B cell (primary cell): ENCODE measurements around the gene PEA15. TPM values are rescaled to one million over a fixed set of nuclear protein-coding genes. Genes with fewer than 3 reads are reported as not detected.

Experiments used
- ATAC-seq: fragments of 200-7000 bp; cut with Tn5 transposase; one replicate; pipeline ENCODE4 v1.10.0; 2021; ENCODE audit warnings: low read depth, mild to moderate bottlenecking, moderate number of reproducible peaks, moderate library complexity
- CTCF ChIA-PET: fragments of 350-600 bp; sonication (Branson Sonifier 250); formaldehyde crosslinking; loops from one replicate; lab custom pipeline; 2021; ENCODE audit warnings: antibody characterized with exemption, inconsistent platforms; lab: Charles Lee
- POLR2A ChIA-PET: fragments of 350-600 bp; sonication (Branson Sonifier 250); formaldehyde crosslinking; loops from one replicate; lab custom pipeline; 2021; ENCODE audit warnings: antibody characterized with exemption; lab: Charles Lee
- DNase-seq: peaks from one replicate; pipeline ENCODE4 v3.0.0; 2013
- H2AFZ ChIP-seq: 2 replicates; pipeline ENCODE4 v1.6.1; 2012; ENCODE audit warnings: mild to moderate bottlenecking, low read depth, low read length; ENCODE audit not compliant: insufficient read depth, poor library complexity, severe bottlenecking
- H3K27ac ChIP-seq, 2 donors: 1 replicate in 1 of 2; 2 replicates in 1 of 2; pipeline ENCODE4 v1.5.1; 2012 to 2013; ENCODE audit warnings: low read length in 2 of 2, mild to moderate bottlenecking in 2 of 2, moderate library complexity in 1 of 2
- H3K27me3 ChIP-seq, 4 experiments: fragments of 200-600 bp in 1 of 4; sonication (generic) in 1 of 4; replicated peaks in 1 of 4; 1 replicate in 2 of 4; 2 replicates in 2 of 4; pipeline versions ENCODE4 v1.6.1 to v1.7.0; 2013 to 2016; ENCODE audit warnings: low read length in 3 of 4, mild to moderate bottlenecking in 2 of 4, mixed read lengths in 1 of 4, moderate library complexity in 1 of 4; ENCODE audit not compliant: insufficient read depth in 4 of 4, control insufficient read depth in 3 of 4; ENCODE audit errors: control extremely low read depth in 1 of 4
- H3K36me3 ChIP-seq, 2 experiments: replicated peaks in 1 of 2; 1 replicate in 1 of 2; 2 replicates in 1 of 2; pipeline versions ENCODE4 v1.6.1 to v1.7.1; 2013; ENCODE audit warnings: low read length in 1 of 2; ENCODE audit not compliant: insufficient read depth in 2 of 2, control insufficient read depth in 1 of 2; ENCODE audit errors: control extremely low read depth in 1 of 2, extremely low read depth in 1 of 2
- H3K4me1 ChIP-seq, 2 donors: fragments of 200-600 bp in 1 of 2; sonication (generic) in 1 of 2; 1 replicate in 1 of 2; 2 replicates in 1 of 2; pipeline versions ENCODE4 v1.5.1 to v1.6.1; 2013 to 2017; ENCODE audit warnings: low read length in 2 of 2; ENCODE audit not compliant: control insufficient read depth in 2 of 2, insufficient read depth in 2 of 2
- H3K4me2 ChIP-seq: replicated peaks from 2 replicates; pipeline ENCODE3; 2012; ENCODE audit warnings: mild to moderate bottlenecking, low read depth, low read length; ENCODE audit not compliant: poor library complexity, severe bottlenecking
- H3K4me3 ChIP-seq, 5 experiments: fragments of 200-600 bp in 1 of 5; sonication (generic) in 1 of 5; 1 replicate in 3 of 5; 2 replicates in 2 of 5; pipeline versions ENCODE4 v1.5.1 to v1.7.0; 2011 to 2016; ENCODE audit warnings: low read length in 4 of 5, mild to moderate bottlenecking in 4 of 5, low read depth in 2 of 5, control low read depth in 1 of 5, moderate library complexity in 1 of 5; ENCODE audit not compliant: insufficient read depth in 1 of 5; ENCODE audit errors: control extremely low read depth in 1 of 5, extremely low read depth in 1 of 5
- H3K79me2 ChIP-seq: fragments of 200-600 bp; sonication (generic); one replicate; pipeline ENCODE4 v1.6.0; 2016; ENCODE audit warnings: low read length; ENCODE audit not compliant: control insufficient read depth, insufficient read depth
- H3K9ac ChIP-seq: fragments of 200-600 bp; sonication (generic); 2 replicates; pipeline ENCODE4 v1.6.1; 2017; ENCODE audit warnings: mild to moderate bottlenecking, low read length, moderate library complexity
- H3K9me3 ChIP-seq, 3 donors: one replicate each; pipeline versions ENCODE4 v1.6.1 to v1.7.1; 2013; ENCODE audit warnings: low read length in 2 of 3; ENCODE audit not compliant: control insufficient read depth in 2 of 3, insufficient read depth in 1 of 3; ENCODE audit errors: control extremely low read depth in 1 of 3
- H4K20me1 ChIP-seq: 2 replicates; pipeline ENCODE4 v1.6.0; 2012; ENCODE audit warnings: mild to moderate bottlenecking, low read length; ENCODE audit not compliant: insufficient read depth, control insufficient read depth, poor library complexity, severe bottlenecking
- H3K27ac Mint-ChIP-seq: one replicate; pipeline ENCODE4 v1.8.0; 2021; ENCODE audit warnings: mixed read lengths
- H3K27me3 Mint-ChIP-seq: one replicate; pipeline ENCODE4 v1.8.0; 2021; ENCODE audit warnings: mixed read lengths
- H3K4me1 Mint-ChIP-seq: one replicate; pipeline ENCODE4 v1.8.0; 2021; ENCODE audit warnings: mixed read lengths
- H3K4me3 Mint-ChIP-seq: one replicate; pipeline ENCODE4 v1.8.0; 2021; ENCODE audit warnings: mixed read lengths
- H3K9me3 Mint-ChIP-seq: one replicate; pipeline ENCODE4 v1.8.0; 2022; ENCODE audit warnings: mixed read lengths; ENCODE audit not compliant: insufficient read depth
- CTCF ChIP-seq: fragments of 200-600 bp; IDR thresholded peaks from one replicate; pipeline ENCODE4 v1.8.0; 2022; ENCODE audit warnings: antibody characterized with exemption, mild to moderate bottlenecking
- EZH2 ChIP-seq: IDR thresholded peaks from 2 replicates; pipeline ENCODE4 v1.6.1; 2012; ENCODE audit warnings: borderline replicate concordance, low read depth, mild to moderate bottlenecking, moderate library complexity, low read length; ENCODE audit not compliant: insufficient read depth, poor library complexity, severe bottlenecking
- WGBS: methylation state at CpG from one replicate; pipeline ENCODE4 v1.1.5; 2013; ENCODE audit warnings: missing lambda C conversion rate; ENCODE audit not compliant: insufficient coverage; 5-methylcytosine and 5-hydroxymethylcytosine counted together
- intact Hi-C: fragments of 100-400 bp; cut with micrococcal nuclease; formaldehyde crosslinking; loops from one replicate; pipeline ENCODE4 v1.10.0; 2022
- polyA plus RNA-seq: library from polyadenylated mRNA; depleted of rRNA; stranded (reverse); fragments of >200 nt; gene quantifications from 2 replicates; pipeline ENCODE4 v1.2.3, GENCODE V29; 2012
- total RNA-seq, 2 donors: library from RNA; stranded (reverse); fragments of 120-200 nt in 1 of 2; gene quantifications; 1 replicate in 1 of 2; 2 replicates in 1 of 2; pipeline versions ENCODE4 v1.2.3 to v1.2.4, GENCODE V29; 2013 to 2022

The PEA15 gene
- total and polyA plus RNA-seq, 2 donors (not counting 1 experiment from before 2014, with no cell fraction given), result 81.7 to 91.4 TPM

- 100% methylated on average over 4 of the region's 6 CpGs for WGBS
- no peaks in the 10 kb centered on the region for H3K9me3 ChIP-seq
- H3K9ac ChIP-seq, result no peak overlapping the region
- CTCF ChIA-PET, result interaction anchor here (0.6 to 2.3 kb wide), 5 partner anchors 34 to 164 kb away, joined by 3 to 7 read pairs (median 4); no protein-coding TSS in a partner anchor
- TF ChIP-seq EZH2 (no peak), CTCF (no peak)
- H4K20me1 ChIP-seq, result peaks cover under 1% of the 10 kb centered on the region
- H3K4me2 ChIP-seq, result no peak overlapping the region
- H3K27ac ChIP-seq, result no peak overlapping the region
- POLR2A ChIA-PET, result no interaction called here
- H3K79me2 ChIP-seq, result peaks cover 60% of the 10 kb centered on the region
- no peak for DNase-seq
- H3K4me3 Mint-ChIP-seq, result no peak overlapping the region
- H3K36me3 ChIP-seq, result peaks cover 5 to 25% of the 10 kb centered on the region in 2 experiments
- intact Hi-C loops, result no loop called here
- no peak for ATAC-seq
- H3K27me3 ChIP-seq, result no peaks in the 10 kb centered on the region
- no peaks in the 10 kb centered on the region for H3K9me3 Mint-ChIP-seq
- H3K4me3 ChIP-seq, result no peak overlapping the region
- H3K27me3 Mint-ChIP-seq, result no peaks in the 10 kb centered on the region
- peaks cover 14 to 15% of the 10 kb centered on the region in 2 donors for H3K4me1 ChIP-seq
- H2AFZ ChIP-seq, result no peak overlapping the region
- no peak overlapping the region for H3K27ac Mint-ChIP-seq
- peaks cover 40% of the 10 kb centered on the region for H3K4me1 Mint-ChIP-seq
Observed at GRCh38 chr1:160257411-160258015, 52.3 kb downstream of the PEA15 start.

- no peaks in the 10 kb centered on the region for H3K9me3 Mint-ChIP-seq
- DNase-seq (no peak), ATAC-seq (no peak)
- peaks cover 43% of the 10 kb centered on the region for H3K4me1 Mint-ChIP-seq
- H3K4me3 Mint-ChIP-seq, result no peak overlapping the region
- POLR2A ChIA-PET, result no interaction called here
- no peak overlapping the region for H3K4me3 ChIP-seq
- H3K27ac ChIP-seq, result no peak overlapping the region
- no peak overlapping the region for H2AFZ ChIP-seq
- H3K27me3 Mint-ChIP-seq, result no peaks in the 10 kb centered on the region
- H4K20me1 ChIP-seq, result no peaks in the 10 kb centered on the region
- no peak overlapping the region for H3K4me2 ChIP-seq
- H3K4me1 ChIP-seq, result peaks cover 20% of the 10 kb centered on the region in 2 donors
- no peak overlapping the region for H3K9ac ChIP-seq
- no peak overlapping the region for H3K27ac Mint-ChIP-seq
- intact Hi-C loops, result no loop called here
- no peaks in the 10 kb centered on the region for H3K9me3 ChIP-seq
- CTCF ChIA-PET, result interaction anchor here (1.0 to 2.3 kb wide), 5 partner anchors 33 to 157 kb away, joined by 3 to 8 read pairs (median 4); no protein-coding TSS in a partner anchor
- WGBS, result no CpG with 5 or more reads among the region's 7 CpGs
- no peaks in the 10 kb centered on the region for H3K27me3 ChIP-seq
- H3K36me3 ChIP-seq, result peaks cover 5 to 25% of the 10 kb centered on the region in 2 experiments
- peaks cover 66% of the 10 kb centered on the region for H3K79me2 ChIP-seq
- TF ChIP-seq EZH2 (no peak), CTCF (no peak)
Observed at GRCh38 chr1:160258177-160258798, 53.1 kb downstream of the PEA15 start.
